K562 (cell line): ENCODE measurements around the gene RABL2A. TPM values are rescaled to one million over a fixed set of nuclear protein-coding genes. Genes with fewer than 3 reads are reported as not detected.
"Not testable (repeated sequence)": the region's sequence is repeated elsewhere in the genome, so short reads cannot be mapped to it uniquely, and the experiment has no call there.

Source experiments
- ATAC-seq: fragments of 200-7000 bp; cut with Tn5 transposase; 3 replicates; pipeline ENCODE4 v1.9.1; 2020; ENCODE audit warnings: moderate library complexity
- BruUV-seq: library from RNA; stranded (reverse); fragments of 400-500 nt; replicated peaks from 2 replicates; lab custom pipeline; 2021; lab: Mats Ljungman, UMichigan
- CTCF ChIA-PET: fragments of 300-600 bp; formaldehyde crosslinking; extraction: SDS; loops from one replicate; lab custom pipeline; 2021; ENCODE audit warnings: low intra/inter-chr PET ratio; lab: Yijun Ruan, JAX
- POLR2A ChIA-PET: fragments of 300-600, 350-650 bp; sonication (Branson Sonifier 250); formaldehyde crosslinking; extraction: SDS; loops from one replicate; lab custom pipeline; 2021; ENCODE audit warnings: antibody characterized with exemption, inconsistent platforms; lab: Yijun Ruan, JAX
- DNase-seq, 4 experiments: peaks; one replicate each; pipeline versions ENCODE4 v3.0.0 to v3.0.0-alpha.2; 2011 to 2018; ENCODE audit warnings: low spot score in 3 of 4, mixed read lengths in 3 of 4; ENCODE audit errors: extremely low read depth in 1 of 4
- FAIRE-seq: peaks from 2 replicates; lab custom pipeline; 2011; peaks lifted over from hg19 to GRCh38; lab: Jason Lieb, UNC
- H2AFZ ChIP-seq: 2 replicates; pipeline ENCODE4 v1.6.0; 2011; ENCODE audit warnings: low read depth, low read length, control low read depth, inconsistent platforms
- H3K27ac ChIP-seq: fragments of 200-600 bp; 3 replicates; pipeline ENCODE4 v1.8.0; 2011; ENCODE audit warnings: low read depth, mild to moderate bottlenecking, control low read depth, inconsistent platforms, low read length, moderate library complexity, mixed read lengths; ENCODE audit errors: extremely low read depth
- H3K27me3 ChIP-seq, 2 experiments: fragments of 300-600 bp in 1 of 2; 2 replicates in 1 of 2; 3 replicates in 1 of 2; pipeline versions ENCODE4 v1.6.0 to v1.8.0; 2011; ENCODE audit warnings: inconsistent platforms in 2 of 2, low read length in 2 of 2, mild to moderate bottlenecking in 1 of 2, mixed read lengths in 1 of 2, moderate library complexity in 1 of 2; ENCODE audit not compliant: control insufficient read depth in 2 of 2, insufficient read depth in 2 of 2
- H3K36me3 ChIP-seq: fragments of 300-600 bp; 3 replicates; pipeline ENCODE4 v1.8.0; 2011; ENCODE audit warnings: mild to moderate bottlenecking, low read length, inconsistent platforms; ENCODE audit not compliant: control insufficient read depth, insufficient read depth
- H3K4me1 ChIP-seq, 2 experiments: fragments of 200-600 bp in 1 of 2; replicated peaks in 1 of 2; 2 replicates in 1 of 2; 3 replicates in 1 of 2; pipeline versions ENCODE4 v1.5.1 to v1.8.0; 2011; ENCODE audit warnings: inconsistent platforms in 2 of 2, low read length in 2 of 2, mild to moderate bottlenecking in 1 of 2, mixed read lengths in 1 of 2, moderate library complexity in 1 of 2; ENCODE audit not compliant: control insufficient read depth in 2 of 2, insufficient read depth in 2 of 2
- H3K4me2 ChIP-seq: 2 replicates; pipeline ENCODE4 v1.6.1; 2011; ENCODE audit warnings: low read length, control low read depth, inconsistent platforms, mixed read lengths; ENCODE audit not compliant: insufficient read depth
- H3K4me3 ChIP-seq: fragments of 200-600 bp; sonication (generic), shearing (Covaris generic); 2 replicates; pipeline ENCODE4 v1.5.1; 2016; ENCODE audit warnings: control low read depth, inconsistent platforms
- H3K79me2 ChIP-seq: fragments of 200-600 bp; 3 replicates; pipeline ENCODE4 v1.8.0; 2011; ENCODE audit warnings: low read length, inconsistent platforms; ENCODE audit not compliant: control insufficient read depth, insufficient read depth
- H3K9ac ChIP-seq, 2 experiments: 2 replicates each; pipeline versions ENCODE4 v1.6.0 to v1.6.1; 2011; ENCODE audit warnings: low read depth in 2 of 2, low read length in 2 of 2, control low read depth in 1 of 2, inconsistent platforms in 1 of 2, mild to moderate bottlenecking in 1 of 2, mixed read lengths in 1 of 2; ENCODE audit not compliant: insufficient read depth in 1 of 2
- H3K9me1 ChIP-seq: one replicate; pipeline ENCODE4 v1.6.0; 2011; ENCODE audit warnings: inconsistent platforms, mild to moderate bottlenecking, low read length, moderate library complexity; ENCODE audit not compliant: control insufficient read depth, insufficient read depth
- H3K9me3 ChIP-seq: replicated peaks from 2 replicates; pipeline ENCODE4 v1.5.1; 2011; ENCODE audit warnings: low read depth, low read length, inconsistent platforms; ENCODE audit not compliant: control insufficient read depth, insufficient read depth
- H4K20me1 ChIP-seq: replicated peaks from 2 replicates; pipeline ENCODE4 v1.6.1; 2011; ENCODE audit warnings: low read length, inconsistent platforms, mixed read lengths; ENCODE audit not compliant: control insufficient read depth, insufficient read depth
- CEBPG ChIP-seq, 3 experiments: fragments of 200-800 bp in 1 of 3; sonication (Bioruptor generic) in 1 of 3; sonication (generic) in 1 of 3; formaldehyde crosslinking in 1 of 3; IDR thresholded peaks in 2 of 3; conservative IDR thresholded peaks in 1 of 3; 2 replicates each; pipeline versions ENCODE4 v1.6.1 to v1.8.0; 2016 to 2022; ENCODE audit warnings: missing compliant biosample characterization in 2 of 3, missing genetic modification characterization in 2 of 3, mild to moderate bottlenecking in 1 of 3, missing genetic modification reagents in 1 of 3
- MEIS2 ChIP-seq: fragments of 450-650 bp; IDR thresholded peaks from 2 replicates; pipeline ENCODE4 v1.6.1; 2014; ENCODE audit warnings: mild to moderate bottlenecking; ENCODE audit not compliant: partially characterized antibody
- PKNOX1 ChIP-seq: fragments of 450-650 bp; IDR thresholded peaks from 2 replicates; pipeline ENCODE4 v1.6.1; 2016
- SOX6 ChIP-seq: fragments of 450-650 bp; IDR thresholded peaks from 2 replicates; pipeline ENCODE4 v1.6.1; 2014; ENCODE audit warnings: mild to moderate bottlenecking
- TRIM24 ChIP-seq, 2 experiments: fragments of 450-650 bp; IDR thresholded peaks; 2 replicates each; pipeline ENCODE4 v1.6.1; 2016
- WGBS: fragments of 100-300 bp; shearing (Covaris generic); methylation state at CpG from one replicate; pipeline ENCODE4 v1.1.6; 2016; ENCODE audit warnings: low coverage, mixed read lengths; ENCODE audit not compliant: insufficient coverage; ENCODE audit errors: missing lambda C conversion rate; 5-methylcytosine and 5-hydroxymethylcytosine counted together
- in situ Hi-C: fragments of 300-500 bp; cut with MboI; formaldehyde crosslinking; loops from 4 replicates; pipeline ENCODE4 v1.15.0; 2018; ENCODE audit warnings: inconsistent platforms, mixed read lengths
- intact Hi-C: fragments of 100-400 bp; cut with micrococcal nuclease; formaldehyde crosslinking; loops from 2 replicates; pipeline ENCODE4 v1.14.2; 2022
- polyA plus RNA-seq, 8 experiments: library from polyadenylated mRNA; depleted of rRNA in 4 of 8; stranded (reverse) in 5 of 8; unstranded in 3 of 8; fragments of >200 nt; fragmentation: Nextera tagmentation in 2 of 8; fragmentation: Illumina TruSeq in 1 of 8; extraction: Ambion mirVana in 2 of 8; extraction: Trizol in 1 of 8; gene quantifications; 2 replicates each; pipeline versions ENCODE4 v1.2.1 to v1.2.3, GENCODE V29; 2011 to 2014; ENCODE audit warnings: inconsistent platforms in 1 of 8, missing spikeins in 1 of 8
- total RNA-seq, 7 experiments: library from RNA; depleted of rRNA in 6 of 7; stranded (reverse); fragments of >200 nt in 6 of 7; fragmentation: Illumina TruSeq in 2 of 7; extraction: Trizol in 2 of 7; gene quantifications; 2 replicates each; pipeline versions ENCODE4 v1.2.1 to v1.2.3, GENCODE V29; 2011 to 2021; ENCODE audit warnings: low replicate concordance in 1 of 7

RABL2A gene
- total and polyA plus RNA-seq, 9 of the 15 experiments (the other 6 are each of a cell fraction or from before 2014, with no cell fraction given): 0.27 to 5.8 (median 3.2) TPM

- H3K9ac ChIP-seq; CTCF ChIA-PET; BruUV-seq; H3K36me3 ChIP-seq; FAIRE-seq; H4K20me1 ChIP-seq; H3K4me3 ChIP-seq; H3K9me1 ChIP-seq; H3K9me3 ChIP-seq; in situ Hi-C loops; H3K27ac ChIP-seq; DNase-seq; H2AFZ ChIP-seq; H3K4me1 ChIP-seq; H3K4me2 ChIP-seq; H3K27me3 ChIP-seq; H3K79me2 ChIP-seq; intact Hi-C loops; ATAC-seq; TF ChIP-seq CEBPG (CRISPR knock-in tag; IDR thresholded peaks at IDR 0.05): not testable (repeated sequence)
- peak; percentile 68 to 74; a peak in 2 of 4 replicates for TF ChIP-seq TRIM24 (IDR thresholded peaks at IDR 0.05)
- peak in 1 of 2 experiments; percentile 86; a peak in 2 of 4 replicates for TF ChIP-seq CEBPG (tag; conservative IDR thresholded peaks at IDR 0.05 in 1 of 2, IDR thresholded peaks at IDR 0.05 in 1 of 2)
- TF ChIP-seq MEIS2: peak; percentile 60
- TF ChIP-seq PKNOX1: peak; percentile 43; the same call in 1 of the 2 replicates
- peak; percentile 8; the same call in 1 of the 2 replicates for TF ChIP-seq SOX6
- POLR2A ChIA-PET: interaction anchor here (0.6 kb wide), 1 partner anchor 829 kb away, joined by 3 read pairs; no protein-coding TSS in a partner anchor
- 10% methylated on average over 10 of the region's 10 CpGs for WGBS
Observed at GRCh38 chr2:113663285-113664060, 36.4 kb downstream of the RABL2A start.

- H3K4me2 ChIP-seq, H3K4me1 ChIP-seq, ATAC-seq, H4K20me1 ChIP-seq, CTCF ChIA-PET, H3K36me3 ChIP-seq, H3K9me3 ChIP-seq, H3K27me3 ChIP-seq, H3K4me3 ChIP-seq, H3K27ac ChIP-seq, H3K9ac ChIP-seq, H3K79me2 ChIP-seq, FAIRE-seq, POLR2A ChIA-PET, H2AFZ ChIP-seq, intact Hi-C loops, DNase-seq, H3K9me1 ChIP-seq, BruUV-seq, in situ Hi-C loops: not testable (repeated sequence)
- WGBS: 24% methylated on average over 6 of the region's 6 CpGs
Observed at GRCh38 chr2:113664761-113665533, 37.9 kb downstream of the RABL2A start.
